SKM-1 treated with dmso at 0.1 percent for 144 hours (cell line): Measurements from ENCODE around the gene IL20RA.
"Not testable (repeated sequence)": the region's sequence is repeated elsewhere in the genome, so short reads cannot be mapped to it uniquely, and the experiment has no call there.

ENCODE experiments used
- DNase-seq: peaks from one replicate; lab custom pipeline; 2025; ENCODE audit not compliant: unreplicated experiment; lab: John Stamatoyannopoulos, UW

Gene IL20RA, protein sequence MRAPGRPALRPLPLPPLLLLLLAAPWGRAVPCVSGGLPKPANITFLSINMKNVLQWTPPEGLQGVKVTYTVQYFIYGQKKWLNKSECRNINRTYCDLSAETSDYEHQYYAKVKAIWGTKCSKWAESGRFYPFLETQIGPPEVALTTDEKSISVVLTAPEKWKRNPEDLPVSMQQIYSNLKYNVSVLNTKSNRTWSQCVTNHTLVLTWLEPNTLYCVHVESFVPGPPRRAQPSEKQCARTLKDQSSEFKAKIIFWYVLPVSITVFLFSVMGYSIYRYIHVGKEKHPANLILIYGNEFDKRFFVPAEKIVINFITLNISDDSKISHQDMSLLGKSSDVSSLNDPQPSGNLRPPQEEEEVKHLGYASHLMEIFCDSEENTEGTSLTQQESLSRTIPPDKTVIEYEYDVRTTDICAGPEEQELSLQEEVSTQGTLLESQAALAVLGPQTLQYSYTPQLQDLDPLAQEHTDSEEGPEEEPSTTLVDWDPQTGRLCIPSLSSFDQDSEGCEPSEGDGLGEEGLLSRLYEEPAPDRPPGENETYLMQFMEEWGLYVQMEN

DNA sequence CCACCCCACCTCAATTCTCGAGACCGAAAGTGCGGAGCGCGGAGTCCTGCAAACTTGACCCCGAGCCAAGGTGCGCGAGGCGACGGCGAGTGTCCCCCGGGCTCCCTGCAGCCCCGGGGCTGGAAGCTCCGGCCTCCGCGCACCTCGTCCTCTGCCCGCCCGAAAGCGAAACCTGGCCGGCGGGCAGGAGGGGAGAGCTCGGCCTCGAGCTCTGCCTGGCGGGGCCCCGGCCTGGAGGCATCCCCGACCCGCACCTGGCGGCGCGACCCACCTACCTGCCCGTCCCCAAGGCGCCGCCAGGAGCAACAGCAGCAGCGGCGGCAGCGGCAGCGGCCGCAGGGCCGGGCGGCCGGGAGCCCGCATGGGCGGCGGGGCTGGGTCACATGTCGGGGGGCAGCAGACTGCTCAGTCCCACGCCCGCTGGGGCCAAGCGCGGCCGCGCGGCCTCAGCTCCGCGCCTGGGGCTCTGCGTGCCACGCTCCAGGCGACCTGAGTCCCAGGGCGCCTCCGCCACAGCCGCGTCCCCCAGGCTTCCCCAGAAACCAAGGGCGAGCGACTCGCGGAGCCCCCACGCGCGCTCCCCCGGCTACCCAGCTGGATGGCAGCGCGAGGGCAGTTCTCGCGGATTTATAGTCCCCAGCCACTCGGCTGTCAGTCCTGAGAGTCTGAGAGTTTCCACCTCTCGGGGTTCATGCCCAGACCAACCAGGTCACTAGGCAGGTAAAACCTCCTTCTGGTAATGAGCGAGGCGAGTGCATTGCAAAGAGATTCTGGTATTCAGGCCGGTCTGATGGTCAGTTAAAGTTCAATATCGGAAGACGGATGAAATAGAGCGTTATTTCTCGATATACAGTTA, at the start of gene IL20RA:
Gene IL20RA (minus strand): TSS at position 600 of the 856 bp plus-strand sequence. CDS start 237 bp downstream, at position 363.
- DNase-seq: no peak

DNA sequence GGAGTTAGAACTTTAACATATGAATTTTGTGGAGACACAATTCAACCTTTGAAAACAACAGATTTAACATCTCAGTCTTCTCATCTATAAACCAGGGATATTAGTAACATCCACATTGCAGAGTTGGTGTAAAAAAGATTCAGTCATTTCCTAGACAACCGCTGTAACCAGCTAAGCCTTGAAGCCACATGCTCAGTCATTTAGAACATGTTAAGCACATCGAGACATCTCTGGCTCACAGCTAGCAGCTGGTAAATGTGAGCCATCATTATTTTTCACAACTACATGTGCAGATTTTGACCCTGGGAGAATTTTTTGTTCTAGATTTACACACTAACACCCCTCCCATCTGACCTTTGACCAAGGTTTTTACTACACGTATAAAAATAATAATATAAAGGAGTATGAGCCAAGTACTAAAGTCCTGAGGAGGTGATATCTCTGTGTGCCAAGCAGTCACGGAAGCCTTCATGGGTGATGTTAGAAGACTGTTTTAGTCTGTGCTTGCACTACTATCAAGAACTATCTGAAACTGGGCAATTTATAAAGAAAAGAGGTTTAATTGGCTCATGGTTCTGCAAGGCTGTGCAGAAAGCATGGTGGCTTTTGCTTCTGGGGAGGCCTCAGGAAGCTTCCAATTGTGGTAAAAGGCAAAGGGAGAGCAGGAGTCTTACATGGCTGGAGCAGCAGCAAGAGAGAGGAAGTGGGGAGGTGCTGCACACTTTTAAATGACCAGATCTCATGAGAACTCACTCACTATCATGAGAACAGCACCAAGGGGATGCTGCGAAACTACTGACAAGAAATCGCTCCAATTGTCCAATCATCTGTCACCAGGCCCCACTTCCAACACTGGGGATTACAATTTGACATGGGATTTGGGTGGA, 48.7 kb upstream of the IL20RA start:
- DNase-seq: peak; percentile 9

DNA sequence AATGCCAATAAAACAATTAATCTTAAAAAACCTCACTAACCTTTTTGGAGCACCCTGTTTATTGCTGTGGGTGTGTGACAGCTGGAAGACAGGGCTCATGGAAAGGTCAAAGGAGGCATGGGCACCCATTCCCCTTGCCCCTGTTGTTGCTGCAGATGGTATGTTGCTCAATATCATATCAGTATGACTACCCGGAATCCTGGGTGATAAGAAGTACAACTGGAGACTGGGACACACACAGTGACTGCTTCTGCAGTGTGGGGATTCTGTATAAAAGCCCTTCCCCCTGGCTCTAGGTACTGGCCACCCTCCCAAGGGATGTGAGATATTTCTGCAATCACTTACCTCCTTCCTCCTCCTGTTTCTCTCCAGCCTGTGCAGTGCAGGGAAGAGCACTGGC, 47.3 kb upstream of the IL20RA start:
- DNase-seq: no peak

DNA sequence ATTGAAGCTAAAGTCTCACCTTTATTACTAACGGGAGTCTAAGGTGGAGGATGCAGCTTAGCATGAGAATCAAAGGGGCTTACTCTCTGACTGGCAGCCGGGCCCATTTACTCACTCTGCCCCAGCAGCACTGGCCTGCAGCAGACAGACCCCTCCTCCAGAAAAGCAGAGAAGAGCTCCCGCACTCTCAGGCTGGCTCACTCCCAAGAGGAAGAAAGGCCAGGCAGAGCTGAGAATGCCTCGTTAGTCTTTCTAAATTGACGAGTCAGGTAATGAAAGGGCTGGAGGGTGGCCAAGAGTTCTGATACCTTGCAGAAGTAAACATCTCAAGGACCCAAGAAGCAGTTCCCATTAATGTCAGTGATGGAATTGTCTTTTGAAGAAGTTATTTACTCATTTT, 44.5 kb upstream of the IL20RA start:
- no peak for DNase-seq

DNA sequence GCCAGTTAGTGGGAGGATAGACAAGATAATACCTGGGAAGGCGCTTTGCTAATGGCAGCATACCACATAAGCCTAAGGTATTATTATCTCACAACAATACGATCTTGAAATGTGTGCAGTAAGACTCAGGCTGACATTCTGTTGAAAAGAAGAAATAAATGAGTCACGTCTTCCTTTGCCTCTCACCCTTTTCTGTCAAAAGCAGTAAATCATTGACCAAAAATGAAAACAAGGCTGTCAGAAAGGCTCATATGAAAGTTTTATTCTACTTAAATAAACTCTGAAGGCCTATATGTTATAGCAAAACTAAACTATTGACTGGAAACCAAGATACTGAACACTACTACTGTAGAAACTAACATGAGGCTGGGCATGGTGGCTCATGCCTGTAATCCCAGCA, 43.1 kb upstream of the IL20RA start:
- no peak for DNase-seq

DNA sequence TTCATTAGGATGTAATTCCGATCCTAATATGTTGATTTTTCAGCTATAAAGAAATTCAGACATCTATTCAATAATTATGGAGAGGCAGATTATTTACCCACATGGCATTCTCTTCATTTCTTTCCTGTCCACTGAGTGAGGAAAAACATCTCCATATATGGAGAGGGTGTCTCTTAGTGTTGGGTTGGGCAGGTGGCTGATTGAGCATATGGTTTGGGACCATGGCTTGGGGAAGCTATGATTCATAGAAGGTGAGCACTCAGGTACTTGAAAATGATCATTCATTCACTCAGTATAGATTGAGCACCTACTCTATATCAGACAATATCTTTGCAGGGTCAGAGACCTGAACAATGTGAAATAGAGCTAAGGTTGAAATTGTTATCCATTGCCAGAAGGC, 41.3 kb upstream of the IL20RA start:
- no peak for DNase-seq

DNA sequence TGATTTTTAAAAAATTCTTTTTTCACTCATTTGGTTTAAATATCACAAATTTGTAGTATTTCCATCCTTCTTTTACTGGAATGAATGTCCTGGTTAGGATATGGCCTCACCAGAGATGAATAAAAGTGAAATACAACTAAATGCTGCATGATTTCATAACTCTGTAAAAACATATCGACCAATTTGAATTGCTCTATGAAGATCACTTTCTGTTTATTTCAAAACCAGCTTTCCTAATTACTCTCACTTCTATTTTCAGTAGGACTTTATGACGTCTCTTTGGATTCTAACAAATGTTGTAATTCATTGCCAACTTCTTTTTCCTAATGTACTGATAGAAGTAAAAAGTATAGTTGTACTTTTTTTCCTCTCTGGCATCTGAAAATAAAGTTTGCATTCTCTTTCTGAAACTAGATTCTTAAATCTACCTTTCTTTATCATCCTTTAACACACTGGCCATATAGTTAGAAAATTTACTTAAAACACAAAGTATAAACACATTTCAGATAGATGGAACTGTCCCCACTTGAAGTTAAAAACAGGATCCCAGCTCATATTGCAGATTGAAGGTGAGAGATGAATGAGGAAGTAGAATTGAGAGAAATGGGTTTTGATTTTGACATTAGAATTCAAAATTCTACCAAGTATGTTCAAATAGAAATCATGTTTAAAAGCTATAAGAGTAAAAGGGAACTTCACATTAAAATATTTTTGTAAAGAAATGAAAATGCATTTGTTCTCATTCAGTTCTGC, 40.3 kb upstream of the IL20RA start:
- DNase-seq: no peak

DNA sequence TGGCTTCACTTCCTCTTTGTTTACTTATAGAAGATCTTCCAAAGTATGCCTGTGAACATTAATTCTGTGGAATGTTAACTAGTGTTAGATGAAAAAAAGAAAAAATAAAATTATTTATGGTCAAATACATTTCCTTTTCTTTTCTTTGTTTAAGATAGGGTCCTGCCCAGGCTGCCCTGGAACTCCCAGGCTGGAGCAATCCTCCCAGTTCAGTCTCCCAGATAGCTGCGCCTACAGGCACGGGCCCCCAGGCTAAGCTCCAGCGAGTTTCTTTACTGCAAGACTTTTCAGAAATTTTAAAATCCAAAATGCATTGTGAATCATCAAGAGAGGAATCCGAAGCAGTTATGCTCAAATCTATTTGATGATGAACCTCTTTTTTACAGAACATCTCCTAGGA, 39.3 kb upstream of the IL20RA start:
- no peak for DNase-seq

DNA sequence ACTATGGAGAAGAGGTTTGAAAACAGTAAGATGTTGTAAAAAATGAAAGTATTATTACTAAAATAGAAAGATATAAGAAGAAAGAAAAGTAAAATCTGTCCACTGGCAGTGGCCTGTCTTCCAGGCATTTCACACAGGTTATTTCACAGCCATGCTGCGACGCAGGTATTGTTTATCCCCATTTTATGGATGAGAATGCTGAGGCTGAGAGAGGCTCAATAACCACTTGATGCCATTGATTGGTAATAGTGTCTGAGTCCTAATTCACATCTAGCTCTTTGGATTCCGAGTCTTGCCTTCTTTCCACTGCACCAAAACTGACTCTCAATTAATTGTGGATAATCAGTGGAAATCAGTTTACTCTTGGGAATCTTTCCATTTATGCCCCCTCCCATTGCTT, 37.2 kb upstream of the IL20RA start:
- no peak for DNase-seq

DNA sequence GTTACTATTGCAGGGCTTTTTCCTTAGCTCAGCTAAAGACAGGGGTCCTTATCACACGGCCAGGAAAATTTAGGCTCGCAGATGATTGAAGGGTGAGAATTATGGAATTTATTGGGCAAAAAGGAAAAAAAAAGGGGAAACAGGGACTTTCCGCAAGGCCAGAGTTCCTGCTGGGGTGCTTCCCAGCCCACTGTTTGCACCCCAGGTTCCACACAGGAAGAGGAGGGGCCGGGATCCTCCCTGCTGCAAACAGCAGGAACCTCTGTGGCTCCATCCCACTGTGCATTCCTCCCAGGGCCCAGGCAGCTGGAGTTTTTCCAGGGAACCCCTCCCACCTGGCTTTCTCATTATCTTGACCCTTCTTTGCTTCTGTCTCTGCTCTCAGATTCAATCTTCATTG, 35.9 kb upstream of the IL20RA start:
- DNase-seq: no peak

DNA sequence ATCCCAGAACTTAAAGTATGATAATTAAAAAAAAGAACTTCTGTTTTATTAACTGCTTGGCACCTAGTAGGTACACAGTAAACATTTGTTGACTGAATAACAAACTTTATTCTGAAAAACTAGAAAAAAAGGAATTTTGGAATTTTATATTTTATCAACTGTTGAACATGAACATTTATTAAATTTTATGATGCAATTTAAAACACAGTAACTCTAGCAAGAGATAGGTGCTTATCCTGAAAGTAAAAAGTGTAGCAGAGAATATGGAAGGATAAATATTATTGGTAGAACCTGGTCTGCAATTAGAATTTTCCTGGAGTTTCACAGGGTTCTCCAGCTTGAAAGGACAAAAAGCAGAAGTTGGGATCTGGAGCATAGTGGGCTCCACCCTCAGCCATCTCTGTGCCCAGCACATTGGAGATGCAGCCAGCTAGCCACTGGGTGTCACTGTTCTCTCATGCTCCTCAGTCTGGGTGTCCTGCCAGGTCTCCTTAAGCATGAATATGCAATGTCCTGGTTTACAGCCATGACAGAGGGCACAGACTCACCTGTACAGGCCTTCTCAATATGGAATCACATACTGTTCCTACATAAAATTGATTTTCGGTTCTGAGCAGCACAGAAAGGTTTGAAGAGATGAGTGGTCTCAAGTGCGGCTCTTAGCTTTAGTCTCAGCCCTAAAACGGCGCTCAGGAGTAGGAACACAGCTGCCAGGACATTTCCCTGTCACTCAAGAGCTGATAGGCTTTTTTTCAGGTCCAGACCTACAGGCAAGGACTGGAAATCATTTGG, 31.7 kb upstream of the IL20RA start:
- peak; percentile 91 for DNase-seq

DNA sequence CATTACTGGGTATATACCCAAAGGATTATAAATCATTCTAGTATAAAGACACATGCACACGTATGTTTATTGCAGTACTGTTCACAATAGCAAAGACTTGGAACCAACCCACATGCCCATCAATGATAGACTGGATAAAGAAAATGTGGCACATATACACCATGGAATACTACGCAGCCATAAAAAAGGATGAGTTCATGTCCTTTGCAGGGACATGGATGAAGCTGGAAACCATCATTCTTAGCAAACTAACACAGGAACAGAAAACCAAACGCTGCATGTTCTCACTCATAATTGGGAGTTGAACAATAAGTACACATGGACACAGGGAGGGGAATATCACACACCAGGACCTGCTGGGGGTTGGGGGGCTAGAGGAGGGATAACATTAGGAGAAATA, 31.0 kb upstream of the IL20RA start:
- not testable (repeated sequence) for DNase-seq

DNA sequence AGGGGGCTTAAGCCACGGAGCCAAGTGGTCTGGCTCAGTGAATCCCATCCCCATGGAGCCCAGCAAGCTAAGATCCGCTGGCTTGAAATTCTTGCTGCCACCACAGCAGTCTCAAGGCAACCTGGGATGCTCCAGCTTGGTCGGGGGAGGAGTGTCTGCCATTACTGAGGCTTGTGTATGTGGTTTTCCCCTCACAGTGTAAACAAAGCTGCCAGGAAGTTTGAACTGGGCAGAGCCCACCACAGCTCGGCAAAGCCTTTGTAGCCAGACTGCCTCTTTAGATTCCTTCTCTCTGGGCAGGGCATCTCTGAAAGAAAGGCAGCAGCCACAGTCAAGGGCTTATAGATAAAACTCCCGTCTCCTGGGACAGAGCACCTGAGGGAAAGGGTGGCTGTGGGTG, 25.5 kb upstream of the IL20RA start:
- no peak for DNase-seq

DNA sequence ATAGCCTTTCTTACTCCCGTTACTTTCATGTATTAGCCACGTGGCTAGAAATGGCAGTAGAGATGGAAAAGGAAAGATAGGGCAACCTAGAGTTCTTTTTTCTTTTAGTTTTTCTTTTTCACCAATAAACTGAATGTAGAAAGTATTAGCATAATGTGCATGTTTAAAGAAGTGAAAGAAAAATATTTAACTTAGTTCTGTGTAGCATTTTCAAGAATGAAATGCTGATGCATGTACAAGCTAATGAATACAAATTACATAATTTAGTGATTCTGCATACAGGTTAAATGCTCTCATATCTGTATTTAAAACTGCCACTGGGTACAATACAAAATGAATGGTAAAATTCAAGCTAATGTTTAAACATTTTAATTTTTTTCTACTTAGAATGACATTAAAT, 22.6 kb upstream of the IL20RA start:
- no peak for DNase-seq

DNA sequence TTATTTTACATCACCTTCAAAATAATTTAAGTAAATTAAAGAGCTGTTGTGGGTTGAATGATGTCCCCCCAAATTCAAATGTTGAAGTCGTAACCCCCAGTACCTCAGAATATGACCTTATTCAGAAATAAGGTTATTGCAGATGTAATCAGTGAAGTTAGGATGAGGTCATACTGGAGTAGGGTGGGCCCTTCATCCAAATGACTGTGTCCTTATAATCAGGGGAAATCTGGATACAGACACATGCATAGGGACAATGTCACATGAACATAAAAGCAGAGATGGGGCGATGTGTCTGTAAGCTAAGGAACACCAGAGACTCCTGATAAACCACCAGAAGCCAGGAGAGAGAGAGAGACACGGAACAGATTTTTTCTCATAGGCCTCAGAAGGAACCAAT, 13.3 kb upstream of the IL20RA start:
- DNase-seq: no peak

DNA sequence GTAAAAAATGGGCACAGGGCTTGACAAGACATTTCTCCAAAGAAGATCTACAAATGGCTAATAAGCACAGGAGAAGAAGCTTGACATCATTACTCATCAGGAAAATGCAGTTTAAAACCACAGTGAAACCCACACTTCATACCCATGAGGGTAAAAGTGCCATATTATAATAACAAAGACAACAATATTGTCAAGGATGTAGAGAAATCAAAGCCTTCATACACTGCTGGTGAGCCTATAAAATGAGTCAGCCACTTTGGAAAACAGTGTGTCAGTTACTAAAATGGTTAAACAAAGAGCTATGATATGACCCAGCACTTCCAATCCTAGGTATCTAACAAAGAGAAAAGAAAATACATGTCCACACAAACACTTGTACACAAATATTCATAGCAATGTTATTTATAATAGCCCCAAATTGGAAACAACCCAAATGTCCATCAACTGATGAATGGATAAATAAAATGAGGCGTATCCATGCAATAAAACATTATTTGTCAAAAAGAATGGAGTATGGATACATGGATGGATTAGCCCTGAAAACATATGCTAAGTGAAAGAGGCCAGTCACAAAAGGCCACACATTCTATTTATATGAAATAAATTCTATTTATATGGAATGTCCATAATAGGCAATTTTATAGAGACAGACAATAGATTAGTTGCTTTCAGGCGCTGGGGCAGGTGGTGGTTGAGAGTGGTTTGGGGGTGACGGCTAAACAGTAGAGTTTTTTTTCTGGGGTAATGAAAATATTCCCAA, 11.5 kb upstream of the IL20RA start:
- no peak for DNase-seq

DNA sequence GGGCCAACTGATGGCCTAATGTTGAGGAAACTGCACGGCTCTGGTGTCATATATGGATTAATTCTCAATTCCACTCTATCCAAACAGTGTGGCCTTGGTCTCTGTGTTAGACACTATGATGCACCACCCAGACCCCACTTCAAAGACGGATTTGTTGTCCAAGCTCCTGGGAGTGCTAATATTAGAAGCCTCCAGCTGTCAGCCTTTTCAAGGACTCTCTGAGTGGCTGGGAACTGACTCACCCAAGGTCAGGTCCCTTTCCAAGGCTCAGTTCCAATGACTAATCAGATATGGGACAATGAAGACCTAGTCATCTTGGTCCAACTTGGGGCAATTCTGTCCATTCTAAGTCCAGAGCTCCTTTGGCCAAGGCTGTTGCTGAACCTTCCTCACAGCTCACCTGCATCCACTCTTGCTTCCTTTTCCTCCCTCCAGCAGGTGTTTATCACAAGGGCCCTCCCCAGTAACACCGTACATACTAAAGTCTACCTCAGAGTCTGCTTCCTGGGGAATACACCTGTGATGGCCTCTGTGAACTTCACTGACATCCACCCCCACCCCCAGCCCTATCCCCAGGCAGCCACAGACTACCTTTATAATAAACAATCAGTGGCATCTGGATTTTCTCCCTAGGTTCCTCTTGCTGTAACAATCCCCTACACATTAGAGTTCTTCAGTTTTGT, 7.2 kb upstream of the IL20RA start:
- no peak for DNase-seq

DNA sequence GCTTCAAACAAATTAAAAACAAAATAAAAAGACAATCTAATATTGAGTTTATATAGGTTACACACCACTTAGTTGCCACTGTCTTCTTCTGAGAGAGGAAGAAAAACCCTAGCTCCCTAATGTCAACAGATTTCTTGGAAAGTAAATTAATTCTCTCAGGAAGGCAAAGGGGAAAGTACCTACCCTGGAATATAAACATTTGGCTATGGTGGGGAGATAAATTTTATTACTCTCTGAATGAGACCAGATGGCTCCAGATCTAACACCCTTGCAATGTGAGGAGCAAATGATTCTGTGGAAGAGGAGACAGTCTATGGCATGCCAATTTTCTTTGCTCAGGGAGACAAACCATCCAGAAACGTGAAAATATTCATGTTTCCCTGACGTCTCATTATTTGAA, 4.3 kb upstream of the IL20RA start:
- DNase-seq: no peak
